Endothelial cell of umbilical vein (primary cell): ENCODE results near the gene CD63.

Source experiments
- EZH2 ChIP-seq: IDR thresholded peaks from 2 replicates; pipeline ENCODE4 v1.6.1; 2012; ENCODE audit warnings: borderline replicate concordance, low read depth, mild to moderate bottlenecking, moderate library complexity, low read length, inconsistent platforms; ENCODE audit not compliant: severe bottlenecking
- FOS ChIP-seq: IDR thresholded peaks from 2 replicates; pipeline ENCODE4 v1.6.1; 2011; ENCODE audit warnings: mild to moderate bottlenecking, low read length, moderate library complexity, borderline replicate concordance; ENCODE audit not compliant: insufficient read depth
- GATA2 ChIP-seq: IDR thresholded peaks from 2 replicates; pipeline ENCODE4 v1.7.0; 2011; ENCODE audit warnings: low read depth, mild to moderate bottlenecking, moderate library complexity, mixed read lengths, low read length; ENCODE audit not compliant: insufficient read length, insufficient read depth
- JUN ChIP-seq: IDR thresholded peaks from 2 replicates; pipeline ENCODE4 v1.6.1; 2011; ENCODE audit warnings: borderline replicate concordance, low read depth; ENCODE audit not compliant: insufficient read length, insufficient read depth
- MYC ChIP-seq: IDR thresholded peaks from one replicate; pipeline ENCODE4 v1.6.1; 2011; ENCODE audit warnings: mild to moderate bottlenecking, low read depth, low read length
- POLR2A ChIP-seq: IDR thresholded peaks from 2 replicates; pipeline ENCODE4 v1.6.1; 2012; ENCODE audit warnings: low read depth, mild to moderate bottlenecking, control low read depth, low read length
- POLR2AphosphoS5 ChIP-seq: IDR thresholded peaks from 2 replicates; pipeline ENCODE4 v1.6.1; 2012; ENCODE audit warnings: low read depth, mild to moderate bottlenecking, control low read depth, low read length, moderate library complexity; ENCODE audit not compliant: insufficient read depth
- TF ChIP-seq, protein P1 (sequence below), 2 donors: IDR thresholded peaks; 1 replicate in 1 of 2; 2 replicates in 1 of 2; pipeline ENCODE4 v1.5.1; 2011; ENCODE audit warnings: low read length in 2 of 2, mild to moderate bottlenecking in 2 of 2, moderate library complexity in 2 of 2, control low read depth in 1 of 2, inconsistent platforms in 1 of 2, low read depth in 1 of 2; ENCODE audit not compliant: insufficient read depth in 1 of 2; ENCODE audit errors: extremely low read depth in 1 of 2
- TF ChIP-seq, protein P2 (sequence below): IDR thresholded peaks from 2 replicates; pipeline ENCODE4 v1.6.1; 2011; ENCODE audit not compliant: insufficient read depth, insufficient read length

DNA sequence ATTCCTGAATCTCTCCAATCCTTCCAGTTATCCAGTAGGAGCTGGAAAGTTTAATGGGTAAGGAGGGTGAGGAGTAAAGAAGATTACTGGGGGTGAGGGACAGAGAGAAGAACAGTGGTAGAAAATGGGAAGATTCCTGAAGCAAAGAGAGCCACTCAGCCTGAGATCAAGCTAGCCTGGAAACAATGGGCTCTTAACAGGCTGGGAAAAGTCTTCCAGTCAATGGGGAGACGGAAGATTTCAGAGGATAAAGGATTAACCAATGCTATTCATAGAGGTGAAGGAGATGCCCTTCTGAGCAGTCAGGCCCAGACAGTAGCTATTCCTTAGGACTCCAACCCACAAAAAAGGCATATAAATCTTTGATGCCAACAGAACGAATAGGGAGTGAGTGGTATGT is 28.9 kb upstream of the CD63 start:
- TF ChIP-seq, protein P1, sequence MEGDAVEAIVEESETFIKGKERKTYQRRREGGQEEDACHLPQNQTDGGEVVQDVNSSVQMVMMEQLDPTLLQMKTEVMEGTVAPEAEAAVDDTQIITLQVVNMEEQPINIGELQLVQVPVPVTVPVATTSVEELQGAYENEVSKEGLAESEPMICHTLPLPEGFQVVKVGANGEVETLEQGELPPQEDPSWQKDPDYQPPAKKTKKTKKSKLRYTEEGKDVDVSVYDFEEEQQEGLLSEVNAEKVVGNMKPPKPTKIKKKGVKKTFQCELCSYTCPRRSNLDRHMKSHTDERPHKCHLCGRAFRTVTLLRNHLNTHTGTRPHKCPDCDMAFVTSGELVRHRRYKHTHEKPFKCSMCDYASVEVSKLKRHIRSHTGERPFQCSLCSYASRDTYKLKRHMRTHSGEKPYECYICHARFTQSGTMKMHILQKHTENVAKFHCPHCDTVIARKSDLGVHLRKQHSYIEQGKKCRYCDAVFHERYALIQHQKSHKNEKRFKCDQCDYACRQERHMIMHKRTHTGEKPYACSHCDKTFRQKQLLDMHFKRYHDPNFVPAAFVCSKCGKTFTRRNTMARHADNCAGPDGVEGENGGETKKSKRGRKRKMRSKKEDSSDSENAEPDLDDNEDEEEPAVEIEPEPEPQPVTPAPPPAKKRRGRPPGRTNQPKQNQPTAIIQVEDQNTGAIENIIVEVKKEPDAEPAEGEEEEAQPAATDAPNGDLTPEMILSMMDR (IDR thresholded peaks at IDR 0.05; ENCODE audit: extremely low read depth in 1 of 2, insufficient read depth in 1 of 2, low read depth in 1 of 2, low read length in 2 of 2), result no peak
- TF ChIP-seq, protein P2, sequence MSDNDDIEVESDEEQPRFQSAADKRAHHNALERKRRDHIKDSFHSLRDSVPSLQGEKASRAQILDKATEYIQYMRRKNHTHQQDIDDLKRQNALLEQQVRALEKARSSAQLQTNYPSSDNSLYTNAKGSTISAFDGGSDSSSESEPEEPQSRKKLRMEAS, result no peak
- no peak for TF ChIP-seq FOS
- no peak for TF ChIP-seq MYC
- no peak for TF ChIP-seq POLR2AphosphoS5
- TF ChIP-seq JUN, result no peak
- no peak for TF ChIP-seq POLR2A
- TF ChIP-seq EZH2, result no peak
- no peak for TF ChIP-seq GATA2
